Activated CD4-positive, alpha-beta T cell treated with anti-CD3 and anti-CD28 coated beads, Interleukin-2, amount 50 U/mL, for 1 hour (primary cell): ENCODE data around the gene RSF1.

ENCODE experiments used
- DNase-seq: peaks from one replicate; pipeline ENCODE4 v3.0.0-alpha.2; 2020

RSF1 gene

GRCh38 chr11:77747381-77747969 is 73.0 kb downstream of the RSF1 start:
- DNase-seq = no peak

- DNase-seq = no peak
Observed at GRCh38 chr11:77736473-77736872, 84.0 kb downstream of the RSF1 start.

GRCh38 chr11:77734890-77735289 is 85.6 kb downstream of the RSF1 start:
- no peak for DNase-seq

- no peak for DNase-seq
Observed at GRCh38 chr11:77732143-77732542, 88.4 kb downstream of the RSF1 start.

- no peak for DNase-seq
Observed at GRCh38 chr11:77730789-77731188, 89.7 kb downstream of the RSF1 start.

- DNase-seq = no peak
Observed at GRCh38 chr11:77729063-77729462, 91.5 kb downstream of the RSF1 start.

- no peak for DNase-seq
Observed at GRCh38 chr11:77728203-77728786, 92.2 kb downstream of the RSF1 start.

- no peak for DNase-seq
Observed at GRCh38 chr11:77726524-77726923, 94.0 kb downstream of the RSF1 start.

- DNase-seq = no peak
Observed at GRCh38 chr11:77725433-77725832, 95.1 kb downstream of the RSF1 start.

- DNase-seq = no peak
Observed at GRCh38 chr11:77724636-77725035, 95.9 kb downstream of the RSF1 start.

GRCh38 chr11:77723024-77723423 is 97.5 kb downstream of the RSF1 start:
- no peak for DNase-seq

GRCh38 chr11:77710358-77710757 is 110.2 kb downstream of the RSF1 start:
- DNase-seq = no peak

- no peak for DNase-seq
Observed at GRCh38 chr11:77705876-77706579, 114.5 kb downstream of the RSF1 start.

- no peak for DNase-seq
Observed at GRCh38 chr11:77705195-77705875, 115.2 kb downstream of the RSF1 start.

GRCh38 chr11:77704029-77704428 is 116.5 kb downstream of the RSF1 start:
- DNase-seq = no peak

- no peak for DNase-seq
Observed at GRCh38 chr11:77699425-77699824, 121.1 kb downstream of the RSF1 start.

GRCh38 chr11:77698896-77699295 is 121.6 kb downstream of the RSF1 start:
- DNase-seq = no peak

- no peak for DNase-seq
Observed at GRCh38 chr11:77697865-77698264, 122.7 kb downstream of the RSF1 start.

- DNase-seq = no peak
Observed at GRCh38 chr11:77695417-77695816, 125.1 kb downstream of the RSF1 start.

- DNase-seq = no peak
Observed at GRCh38 chr11:77690649-77691048, 129.9 kb downstream of the RSF1 start.

- DNase-seq = no peak
Observed at GRCh38 chr11:77687088-77687487, 133.4 kb downstream of the RSF1 start.

- no peak for DNase-seq
Observed at GRCh38 chr11:77677138-77677537, 143.4 kb downstream of the RSF1 start.

- no peak for DNase-seq
Observed at GRCh38 chr11:77672264-77672663, 148.3 kb downstream of the RSF1 start.
